LNCaP clone FGC (cell line): ENCODE results near the gene SERTAD1.

ENCODE experiments used
- DNase-seq: peaks from one replicate; pipeline ENCODE4 v3.0.0-alpha.2; 2011; ENCODE audit warnings: low read depth
- H3K4me3 ChIP-seq: 2 replicates; pipeline ENCODE4 v1.5.1; 2011; ENCODE audit warnings: mild to moderate bottlenecking, low read depth, low read length, control low read depth
- TF ChIP-seq, protein P1 (sequence below): IDR thresholded peaks from 2 replicates; pipeline ENCODE4 v1.5.1; 2012; ENCODE audit warnings: mild to moderate bottlenecking; ENCODE audit not compliant: control insufficient read depth, insufficient read depth; ENCODE audit errors: extremely low read depth

Gene SERTAD1, protein sequence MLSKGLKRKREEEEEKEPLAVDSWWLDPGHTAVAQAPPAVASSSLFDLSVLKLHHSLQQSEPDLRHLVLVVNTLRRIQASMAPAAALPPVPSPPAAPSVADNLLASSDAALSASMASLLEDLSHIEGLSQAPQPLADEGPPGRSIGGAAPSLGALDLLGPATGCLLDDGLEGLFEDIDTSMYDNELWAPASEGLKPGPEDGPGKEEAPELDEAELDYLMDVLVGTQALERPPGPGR

DNA sequence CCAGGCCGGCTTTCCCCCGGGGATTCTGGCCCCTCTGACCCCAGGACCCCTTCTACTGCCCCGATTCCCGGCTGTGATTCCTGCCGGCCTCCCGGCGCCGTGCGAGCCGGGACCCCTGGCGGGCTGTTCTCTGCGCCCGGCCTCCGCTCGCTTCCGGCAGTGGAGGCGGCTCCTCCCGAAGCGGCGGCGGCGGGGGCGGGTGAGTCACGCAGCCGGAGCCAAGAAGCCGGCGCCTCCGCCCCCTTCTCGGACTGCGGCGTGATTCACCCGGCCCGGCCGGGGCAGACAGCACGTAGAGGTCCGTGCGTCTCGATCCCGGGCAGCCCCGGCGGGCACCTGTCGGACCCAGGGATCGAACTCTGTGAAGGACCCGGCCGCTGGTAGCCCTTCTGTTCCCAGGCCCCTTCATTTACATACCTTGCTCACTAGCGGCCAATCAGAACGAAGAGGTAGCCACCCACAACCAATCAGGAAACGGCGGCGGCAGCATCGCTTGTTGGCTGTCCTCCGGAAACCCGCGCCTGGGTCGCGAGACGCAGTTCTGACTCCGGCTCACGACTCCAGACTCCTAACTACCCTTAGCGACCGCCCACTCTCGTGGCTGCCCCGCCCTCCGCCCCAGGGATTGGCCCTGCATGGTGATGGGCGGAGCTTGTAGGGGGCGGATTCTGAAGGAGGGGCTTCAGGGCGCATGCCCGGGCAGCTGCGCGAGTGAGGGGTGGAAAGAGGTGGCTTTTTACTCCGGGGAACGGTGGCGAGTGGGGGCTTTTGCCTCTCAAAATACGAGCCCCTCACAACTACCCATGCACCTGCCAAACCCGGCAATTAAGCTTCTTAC is at the start of gene SERTAD1:
SERTAD1 (minus strand) TSS at position 543 of the 838 bp plus-strand sequence. CDS start 2,446 bp downstream, outside the sequence.
- H3K4me3 ChIP-seq = peak within 1 kb of the TSS; percentile 84
- peak; percentile 96 for DNase-seq
- TF ChIP-seq, protein P1, sequence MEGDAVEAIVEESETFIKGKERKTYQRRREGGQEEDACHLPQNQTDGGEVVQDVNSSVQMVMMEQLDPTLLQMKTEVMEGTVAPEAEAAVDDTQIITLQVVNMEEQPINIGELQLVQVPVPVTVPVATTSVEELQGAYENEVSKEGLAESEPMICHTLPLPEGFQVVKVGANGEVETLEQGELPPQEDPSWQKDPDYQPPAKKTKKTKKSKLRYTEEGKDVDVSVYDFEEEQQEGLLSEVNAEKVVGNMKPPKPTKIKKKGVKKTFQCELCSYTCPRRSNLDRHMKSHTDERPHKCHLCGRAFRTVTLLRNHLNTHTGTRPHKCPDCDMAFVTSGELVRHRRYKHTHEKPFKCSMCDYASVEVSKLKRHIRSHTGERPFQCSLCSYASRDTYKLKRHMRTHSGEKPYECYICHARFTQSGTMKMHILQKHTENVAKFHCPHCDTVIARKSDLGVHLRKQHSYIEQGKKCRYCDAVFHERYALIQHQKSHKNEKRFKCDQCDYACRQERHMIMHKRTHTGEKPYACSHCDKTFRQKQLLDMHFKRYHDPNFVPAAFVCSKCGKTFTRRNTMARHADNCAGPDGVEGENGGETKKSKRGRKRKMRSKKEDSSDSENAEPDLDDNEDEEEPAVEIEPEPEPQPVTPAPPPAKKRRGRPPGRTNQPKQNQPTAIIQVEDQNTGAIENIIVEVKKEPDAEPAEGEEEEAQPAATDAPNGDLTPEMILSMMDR = peak; percentile 54

DNA sequence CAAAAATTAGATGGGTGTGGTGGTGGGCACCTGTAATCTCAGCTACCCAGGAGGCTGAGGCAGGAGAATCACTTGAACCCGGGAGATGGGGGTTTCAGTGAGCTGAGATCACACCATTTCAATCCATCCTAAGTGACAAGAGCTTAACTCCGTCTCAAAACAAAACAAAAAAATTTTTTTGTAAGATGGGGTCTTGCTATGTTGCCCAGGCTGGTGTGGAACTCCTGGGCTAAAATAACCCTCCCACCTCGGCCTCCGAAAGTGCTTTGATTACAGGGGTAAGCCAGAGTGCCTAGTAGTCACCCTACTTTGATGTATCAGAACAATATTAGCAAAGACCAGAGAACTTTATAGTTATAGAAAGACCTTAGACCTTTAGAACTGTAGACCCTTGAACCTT is 48.9 kb upstream of the SERTAD1 start:
- TF ChIP-seq, protein P1 = no peak
- H3K4me3 ChIP-seq = no peak overlapping the region
- DNase-seq = no peak

DNA sequence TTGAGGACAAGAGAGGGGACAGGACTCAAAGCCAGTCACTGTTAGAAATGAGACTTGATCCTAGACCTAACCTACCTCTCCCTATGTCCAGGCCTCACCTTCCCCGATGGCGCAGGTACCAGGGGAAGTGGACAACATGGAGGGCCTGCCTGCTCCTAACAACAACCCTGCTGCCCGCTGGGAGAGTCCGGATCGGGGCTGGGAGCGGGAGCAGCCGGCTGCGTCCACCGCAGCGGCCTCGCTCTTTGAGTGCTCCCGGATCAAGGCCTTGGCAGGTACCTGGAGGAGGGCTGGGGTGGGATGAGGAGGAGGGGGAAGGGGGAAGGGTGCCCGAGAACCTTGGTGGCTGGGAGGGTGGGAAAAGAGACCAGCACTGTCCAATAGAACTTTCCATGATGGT is 46.7 kb upstream of the SERTAD1 start:
- TF ChIP-seq, protein P1 = no peak
- no peak overlapping the region for H3K4me3 ChIP-seq
- no peak for DNase-seq

DNA sequence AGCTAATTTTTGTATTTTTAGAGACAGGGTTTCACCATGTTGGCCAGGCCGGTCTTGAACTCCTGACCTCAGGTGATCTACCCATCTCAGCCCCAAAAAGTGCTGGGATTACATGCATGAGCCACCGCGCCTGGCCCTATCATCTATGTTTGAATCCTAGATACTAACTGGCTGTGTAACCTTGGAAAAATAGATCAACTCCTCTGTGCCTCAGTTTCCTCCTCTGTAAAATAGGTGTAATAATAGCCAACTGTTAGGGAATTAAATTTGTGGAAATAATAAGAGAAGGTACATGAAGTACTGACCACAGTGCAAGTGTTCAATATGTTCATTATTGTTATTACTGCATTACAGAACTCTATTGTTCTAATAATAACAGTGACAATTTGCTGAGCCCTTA is 45.3 kb upstream of the SERTAD1 start:
- H3K4me3 ChIP-seq = no peak overlapping the region
- DNase-seq = no peak
- TF ChIP-seq, protein P1 = no peak

DNA sequence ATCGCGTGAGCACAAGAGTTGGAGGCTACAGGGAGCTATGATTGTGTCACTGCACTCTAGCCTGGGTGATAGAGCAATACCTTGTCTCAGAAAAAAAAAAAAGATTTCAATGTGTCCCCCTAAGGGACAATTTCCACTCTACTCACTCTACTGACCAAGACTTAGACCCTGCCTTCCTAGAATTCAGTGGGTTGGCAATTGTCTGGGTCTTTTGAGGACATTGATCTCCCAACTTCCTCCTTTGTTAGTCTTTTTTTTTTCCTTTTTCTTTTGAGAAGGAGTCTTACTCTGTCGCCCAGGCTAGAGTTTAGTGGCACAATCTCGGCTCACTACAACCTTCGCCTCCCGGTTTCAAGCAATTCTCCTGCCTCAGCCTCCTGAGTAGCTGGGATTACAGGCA is 43.2 kb upstream of the SERTAD1 start:
- TF ChIP-seq, protein P1 = no peak
- no peak for DNase-seq
- no peak overlapping the region for H3K4me3 ChIP-seq

DNA sequence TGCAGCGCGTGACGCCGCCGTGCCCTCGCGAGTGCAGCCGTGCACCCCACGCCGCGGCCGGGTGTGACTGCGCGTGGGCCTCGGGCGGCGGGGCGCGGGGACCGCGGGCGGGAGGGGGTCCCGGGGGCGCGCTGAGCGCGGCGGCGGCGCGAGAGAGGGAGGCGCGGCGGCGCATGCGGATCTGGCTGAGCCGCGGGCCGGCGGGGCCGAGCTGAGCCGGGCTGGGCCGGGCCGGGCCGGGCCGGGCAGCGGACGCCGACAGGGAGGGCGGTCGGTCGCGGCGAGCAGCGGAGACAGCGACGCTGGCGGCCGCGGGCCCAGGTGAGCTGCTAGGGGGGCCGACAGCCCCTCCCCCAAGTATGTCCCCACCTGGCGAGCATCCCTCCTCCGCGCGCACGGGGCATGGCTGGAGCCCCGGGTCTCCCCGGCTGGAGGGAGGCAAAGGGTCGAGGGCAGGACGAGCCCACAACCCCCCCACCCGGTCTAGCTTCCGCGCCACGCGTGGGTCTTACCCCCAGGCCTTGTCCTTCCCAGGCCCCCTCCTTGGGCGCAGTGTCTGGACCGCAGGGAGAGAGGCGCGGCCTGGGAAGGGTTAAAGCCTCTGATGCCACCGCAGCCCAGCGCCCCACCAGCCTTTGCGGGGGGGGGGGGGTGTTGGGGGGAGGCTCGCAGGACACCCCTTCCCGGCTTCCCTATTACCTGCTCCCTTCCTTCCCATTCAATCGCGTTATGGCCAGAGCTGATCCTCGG is 41.4 kb upstream of the SERTAD1 start, which contains the start of gene SPTBN4:
SPTBN4 (plus strand) TSS at position 17 of the 750 bp plus-strand sequence. CDS start 5,621 bp downstream, outside the sequence.
- no peak for DNase-seq
- TF ChIP-seq, protein P1 = no peak
- peak within 1 kb of the TSS; percentile 90 for H3K4me3 ChIP-seq
